Tongue (tissue), 2 donors: ENCODE results near the gene BNC1. TPM values are rescaled to one million over a fixed set of nuclear protein-coding genes. Genes with fewer than 3 reads are reported as not detected.
"Not testable (repeated sequence)": the region's sequence is repeated elsewhere in the genome, so short reads cannot be mapped to it uniquely, and the experiment has no call there.

Experiments used
- DNase-seq: peaks from one replicate; pipeline ENCODE4 v3.0.0-alpha.2; 2015
- total RNA-seq: library from RNA; depleted of rRNA; stranded (reverse); fragments of >200 nt; gene quantifications from one replicate; pipeline ENCODE4 v1.2.3, GENCODE V29; 2014

Gene BNC1
- total RNA-seq, 1 donor from 2014 or later: 2.8 TPM

DNA sequence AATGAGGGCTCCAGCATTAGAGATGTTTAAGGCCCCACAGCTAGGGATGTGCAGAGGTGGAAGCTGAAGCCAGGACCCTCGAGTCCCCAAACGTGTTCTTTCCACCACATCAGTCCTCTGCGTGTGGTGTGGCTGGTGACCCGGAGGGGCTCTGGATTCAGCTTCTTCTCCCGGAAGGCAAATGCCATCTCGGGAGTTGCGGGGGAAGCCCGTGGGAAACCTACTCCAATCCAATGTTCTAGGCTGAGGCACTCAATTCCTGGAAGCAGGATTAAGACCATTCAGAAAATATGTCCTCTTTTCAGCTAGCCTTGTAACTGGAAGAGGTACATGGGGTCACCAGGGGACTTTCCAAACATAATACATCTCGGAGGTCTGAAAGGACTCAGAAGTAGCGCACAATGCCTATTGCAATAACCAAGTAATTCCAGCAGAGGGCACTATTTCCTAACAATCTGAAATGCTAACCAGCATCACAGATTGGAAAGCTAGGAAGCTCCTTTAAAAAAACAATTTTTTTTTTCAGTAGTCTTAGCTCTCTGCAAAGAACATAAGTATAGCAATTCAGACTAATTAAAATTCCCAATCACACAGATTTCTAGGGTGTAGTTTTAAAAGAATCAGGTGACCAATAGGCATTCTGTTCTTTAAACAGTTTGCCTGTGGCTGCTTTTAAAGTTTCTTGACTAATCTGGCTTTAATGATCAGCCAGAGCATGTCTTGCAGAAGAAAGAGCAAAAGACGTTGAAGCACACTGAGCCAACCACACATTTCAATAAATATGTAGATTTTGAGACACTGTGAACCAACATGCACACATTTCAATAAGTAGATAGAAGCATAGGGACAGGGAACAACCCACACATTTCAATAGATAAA is 36.1 kb downstream of the BNC1 start:
- peak; percentile 89 for DNase-seq

GRCh38 chr15:83243634-83244033 is 40.8 kb downstream of the BNC1 start:
- DNase-seq: no peak

DNA sequence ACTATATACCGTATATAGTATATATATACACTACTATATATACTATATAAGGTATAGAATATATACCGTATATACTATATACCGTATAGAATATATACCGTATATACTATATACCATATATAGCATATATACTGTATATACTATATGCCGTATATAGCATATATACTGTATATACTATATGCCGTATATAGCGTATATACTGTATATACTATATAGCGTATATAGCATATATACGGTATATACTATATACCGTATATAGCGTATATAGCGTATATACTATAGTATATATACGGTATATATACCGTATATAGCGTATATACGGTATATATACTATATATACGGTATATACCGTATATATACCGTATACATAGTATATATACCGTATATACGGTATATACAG is 54.2 kb downstream of the BNC1 start:
- no peak for DNase-seq

GRCh38 chr15:83225449-83225848 is 59.0 kb downstream of the BNC1 start:
- DNase-seq: no peak

- DNase-seq: not testable (repeated sequence)
Observed at GRCh38 chr15:83221781-83222180, 62.7 kb downstream of the BNC1 start.

GRCh38 chr15:83219026-83219425 is 65.4 kb downstream of the BNC1 start:
- no peak for DNase-seq

- DNase-seq: no peak
Observed at GRCh38 chr15:83215306-83215705, 69.2 kb downstream of the BNC1 start.

DNA sequence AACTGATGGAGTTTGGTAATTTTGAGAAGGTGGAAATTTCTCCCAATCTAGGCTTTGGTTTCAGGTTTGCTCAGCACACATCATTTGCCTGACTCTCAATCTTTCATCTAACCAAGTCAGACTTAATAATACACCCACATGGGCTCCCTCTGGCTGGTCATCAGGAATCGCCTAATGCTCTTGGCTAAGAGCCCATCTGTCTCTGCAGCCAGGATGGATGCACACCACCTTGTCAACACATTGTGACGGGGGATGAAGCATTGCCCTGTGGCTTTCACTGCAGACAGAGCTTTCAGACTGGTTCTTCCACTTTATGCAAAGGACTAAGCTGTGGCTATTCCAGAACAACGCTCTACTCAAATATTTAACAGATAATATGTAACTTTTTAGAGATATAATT is 73.8 kb downstream of the BNC1 start:
- DNase-seq: no peak

DNA sequence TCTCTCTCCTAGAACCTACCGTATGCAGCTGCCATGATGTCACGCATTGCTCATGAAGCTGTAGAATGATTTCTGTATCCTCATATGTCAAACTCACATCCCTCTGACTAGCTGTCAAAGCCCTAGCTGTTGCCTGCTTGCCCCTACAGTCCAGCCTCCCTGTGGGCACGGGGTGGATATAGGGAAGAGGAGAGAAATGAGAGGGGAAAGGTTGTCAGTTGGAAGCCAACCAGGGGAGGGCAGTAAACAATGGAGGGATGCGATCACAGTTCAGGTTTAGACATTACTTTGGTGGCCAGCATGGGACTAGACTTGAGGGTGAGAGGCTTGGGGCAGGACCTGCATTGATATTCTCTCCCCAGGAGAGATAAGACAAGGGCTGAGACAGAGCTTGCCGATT is 75.1 kb downstream of the BNC1 start:
- no peak for DNase-seq

- no peak for DNase-seq
Observed at GRCh38 chr15:83208367-83208661, 76.2 kb downstream of the BNC1 start.

DNA sequence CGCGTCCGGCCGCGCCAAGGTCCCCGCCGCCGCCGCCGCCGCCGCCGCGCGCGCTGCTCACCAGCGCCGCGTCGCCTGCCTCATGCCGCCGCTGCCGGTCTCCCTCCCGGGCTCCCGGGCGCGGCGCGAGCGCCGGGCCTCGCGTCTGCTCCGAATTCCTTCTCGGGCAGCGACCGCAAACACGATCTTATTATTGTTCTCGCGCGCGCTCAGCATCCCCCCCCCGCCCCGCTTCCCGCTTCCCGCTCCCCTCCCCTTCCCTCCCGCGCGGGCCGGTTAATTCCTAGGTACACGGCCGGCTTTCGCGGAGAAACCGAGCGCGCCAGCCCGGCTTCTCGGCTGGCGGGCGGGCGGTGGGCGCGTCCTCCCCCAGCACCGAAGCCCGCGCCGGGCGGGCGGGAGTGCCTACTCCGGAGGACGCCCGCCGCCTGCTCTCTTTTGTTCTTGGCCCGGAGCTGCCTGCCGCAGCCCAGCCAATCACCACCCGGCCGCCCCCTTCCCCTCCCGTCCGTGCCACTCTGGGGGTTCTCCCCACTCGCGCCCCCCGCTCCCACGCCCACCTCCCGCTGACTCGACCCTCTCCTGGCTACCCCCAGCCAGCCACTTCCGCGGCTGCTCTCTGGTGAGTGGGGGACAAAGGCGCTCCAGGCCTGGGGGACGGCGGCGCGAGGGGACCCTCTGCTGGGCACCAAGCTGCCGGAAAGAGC is 76.7 kb downstream of the BNC1 start, which contains the start of gene HDGFL3:
TSS of gene HDGFL3 (minus strand) at position 164 of the 707 bp plus-strand sequence. CDS start 409 bp downstream, outside the sequence.
- peak; percentile 89 for DNase-seq

DNA sequence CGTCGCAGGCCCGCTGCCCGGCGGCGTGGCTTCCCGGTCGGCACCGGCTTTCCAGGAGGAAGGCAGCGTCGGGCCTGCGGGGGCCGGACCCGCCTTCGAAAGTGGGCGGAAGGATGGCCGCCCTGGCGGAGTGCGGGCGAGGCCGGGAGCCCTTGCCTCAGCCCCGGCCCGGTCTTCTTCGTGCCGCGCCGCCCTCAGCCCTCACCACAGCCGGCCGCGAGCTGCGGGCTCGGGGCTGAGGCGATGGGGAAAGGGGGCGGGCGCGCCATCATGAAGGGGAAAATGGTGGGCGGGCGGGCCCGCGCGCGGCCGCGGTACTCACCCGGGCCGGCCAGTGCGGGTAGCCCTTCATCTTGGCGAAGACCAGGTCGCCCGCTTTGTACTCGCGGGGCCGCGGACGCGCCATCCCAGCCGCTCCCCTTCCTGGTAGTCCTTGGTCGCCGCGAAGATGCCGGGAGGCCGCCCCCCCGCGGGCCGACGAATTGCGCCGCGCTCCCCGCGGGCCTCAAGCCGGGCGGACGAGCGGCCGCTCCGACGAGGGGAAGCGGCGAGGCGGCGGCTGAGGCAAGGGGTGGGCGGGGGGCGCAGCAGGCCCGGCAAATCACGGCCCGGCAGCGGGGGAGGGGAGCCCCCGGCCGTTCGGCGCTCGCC is 77.3 kb downstream of the BNC1 start:
- DNase-seq: peak; percentile 78

DNA sequence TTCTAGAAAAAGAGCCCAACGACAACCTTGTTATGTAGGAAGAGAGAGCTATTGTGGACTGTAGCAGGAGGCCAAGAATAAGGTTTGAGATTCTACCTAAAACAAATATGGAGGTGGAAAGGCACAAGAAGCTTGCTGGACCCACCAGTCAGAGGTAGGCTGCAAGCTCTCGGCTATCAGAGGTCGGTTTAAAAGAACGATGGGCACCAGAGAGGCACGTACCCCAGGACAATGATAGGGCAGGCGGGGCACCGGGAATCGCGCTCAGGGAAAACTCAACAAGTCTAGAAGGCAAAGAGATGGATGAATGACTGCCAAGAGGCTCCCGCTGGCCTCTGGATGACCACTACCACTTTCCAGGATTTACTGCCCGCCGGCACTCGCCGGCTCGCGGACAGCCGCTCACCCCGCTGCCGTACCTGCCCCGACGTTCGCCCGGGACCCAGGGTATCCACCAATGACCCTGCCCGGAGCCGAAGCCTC is 77.9 kb downstream of the BNC1 start:
- peak; percentile 50 for DNase-seq

Other genes with a start within 250 kb of the BNC1 start
- gene BTBD1, start 217.4 kb downstream of the BNC1 start, total RNA-seq: 228 TPM
- 6.3 TPM for gene TM6SF1, start 177.0 kb downstream of the BNC1 start, total RNA-seq
- 49.6 TPM for gene HDGFL3, start 76.8 kb downstream of the BNC1 start, total RNA-seq
- gene SH3GL3, start 162.7 kb upstream of the BNC1 start, total RNA-seq: 7.1 TPM